Erythroblast (primary cell): Measurements from ENCODE around the gene KAZN.

Experiments
- GATA1 ChIP-seq: IDR thresholded peaks from 2 replicates; pipeline ENCODE4 v1.6.1; 2011; ENCODE audit warnings: low read depth, mild to moderate bottlenecking, control low read depth, low read length, moderate library complexity
- POLR2A ChIP-seq: IDR thresholded peaks from 2 replicates; pipeline ENCODE4 v1.6.1; 2011; ENCODE audit warnings: mild to moderate bottlenecking, low read length

- TF ChIP-seq POLR2A (no peak), GATA1 (no peak)
Measured at GRCh38 chr1:14593302-14593701, 5.2 kb upstream of the KAZN start.
